GM13977 (cell line): Measurements from ENCODE around the gene TMEM163.

ENCODE experiments used
- DNase-seq: peaks from one replicate; pipeline ENCODE4 v3.0.0; 2012; ENCODE audit warnings: low spot score
- in situ Hi-C: fragments of 300-500 bp; cut with MboI; formaldehyde crosslinking; loops from one replicate; pipeline ENCODE4 v1.12.0; 2022; ENCODE audit warnings: low sequenced_read_pairs, low pct_unique_long_range_greater_than_20kb, mixed read lengths, inconsistent platforms; ENCODE audit not compliant: unreplicated experiment
- TF ChIP-seq, protein P1 (sequence below): IDR thresholded peaks from 2 replicates; pipeline ENCODE4 v1.5.1; 2012; ENCODE audit warnings: mild to moderate bottlenecking, control low read depth; ENCODE audit not compliant: insufficient read depth; ENCODE audit errors: extremely low read depth, missing control alignments

The TMEM163 gene

DNA sequence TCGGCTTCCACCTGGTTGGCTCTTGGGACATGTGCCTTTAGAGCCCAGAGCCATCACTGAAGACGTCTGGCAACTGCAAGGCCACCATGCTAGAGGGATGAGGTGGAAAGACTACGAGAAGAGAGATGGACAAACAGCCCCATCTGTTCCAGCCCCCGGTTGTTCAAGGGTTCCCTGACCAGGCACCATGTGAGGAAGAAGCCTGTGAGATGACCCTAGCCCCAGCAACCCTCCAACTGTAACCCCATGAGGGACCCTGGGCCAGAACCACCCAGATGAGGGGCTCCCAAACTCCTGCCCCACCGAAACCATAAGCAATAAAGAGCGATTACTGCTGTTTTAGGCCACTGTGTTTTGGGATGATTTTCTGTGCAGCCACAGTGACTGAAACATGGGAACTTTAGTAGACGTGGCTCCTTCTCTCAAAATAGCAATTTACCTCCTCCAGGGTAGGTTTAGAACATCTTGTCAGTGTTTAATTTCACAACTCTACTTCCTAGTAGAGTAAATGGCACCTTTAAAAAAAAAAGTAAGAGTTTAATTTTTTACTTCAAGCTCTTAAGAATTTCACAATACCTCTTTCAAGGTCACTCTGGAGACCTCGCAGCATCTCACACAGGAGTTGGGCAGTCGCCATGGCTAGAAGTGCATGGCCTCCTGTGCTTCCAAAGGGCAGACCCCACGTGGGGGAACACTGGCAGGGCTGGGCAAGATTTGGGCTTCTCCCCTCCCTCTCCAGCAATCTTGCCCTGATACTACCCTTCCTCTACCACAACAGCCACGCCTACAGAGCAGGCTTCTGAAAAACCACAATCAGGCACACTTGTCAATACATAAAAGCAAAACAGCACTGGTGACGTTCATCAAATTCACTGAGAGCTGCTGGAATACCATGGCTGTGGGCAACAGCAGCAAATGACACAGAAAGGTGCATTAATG lies 48.8 kb downstream of the TMEM163 start:
- in situ Hi-C loops: no loop called here
- TF ChIP-seq, protein P1, sequence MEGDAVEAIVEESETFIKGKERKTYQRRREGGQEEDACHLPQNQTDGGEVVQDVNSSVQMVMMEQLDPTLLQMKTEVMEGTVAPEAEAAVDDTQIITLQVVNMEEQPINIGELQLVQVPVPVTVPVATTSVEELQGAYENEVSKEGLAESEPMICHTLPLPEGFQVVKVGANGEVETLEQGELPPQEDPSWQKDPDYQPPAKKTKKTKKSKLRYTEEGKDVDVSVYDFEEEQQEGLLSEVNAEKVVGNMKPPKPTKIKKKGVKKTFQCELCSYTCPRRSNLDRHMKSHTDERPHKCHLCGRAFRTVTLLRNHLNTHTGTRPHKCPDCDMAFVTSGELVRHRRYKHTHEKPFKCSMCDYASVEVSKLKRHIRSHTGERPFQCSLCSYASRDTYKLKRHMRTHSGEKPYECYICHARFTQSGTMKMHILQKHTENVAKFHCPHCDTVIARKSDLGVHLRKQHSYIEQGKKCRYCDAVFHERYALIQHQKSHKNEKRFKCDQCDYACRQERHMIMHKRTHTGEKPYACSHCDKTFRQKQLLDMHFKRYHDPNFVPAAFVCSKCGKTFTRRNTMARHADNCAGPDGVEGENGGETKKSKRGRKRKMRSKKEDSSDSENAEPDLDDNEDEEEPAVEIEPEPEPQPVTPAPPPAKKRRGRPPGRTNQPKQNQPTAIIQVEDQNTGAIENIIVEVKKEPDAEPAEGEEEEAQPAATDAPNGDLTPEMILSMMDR: no peak
- no peak for DNase-seq

DNA sequence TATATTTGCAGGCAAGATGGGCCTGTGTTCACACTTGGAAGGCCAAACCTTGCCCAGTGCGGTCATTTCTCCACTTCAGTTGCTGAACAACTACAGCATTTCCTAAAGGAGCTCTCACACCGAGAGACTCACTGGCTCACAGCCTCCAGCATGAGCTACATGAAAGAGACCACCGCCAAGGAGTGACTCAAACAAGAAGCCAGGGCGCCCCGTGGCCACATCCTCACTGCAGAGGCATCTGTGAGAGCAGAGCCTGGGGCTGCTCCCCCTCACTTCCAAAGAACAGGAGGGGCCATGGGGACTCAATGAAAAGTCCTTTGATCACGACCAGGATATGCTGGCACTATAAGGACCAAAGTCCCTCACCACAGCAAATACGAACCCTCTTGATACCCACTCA lies 50.0 kb downstream of the TMEM163 start:
- DNase-seq: no peak
- in situ Hi-C loops: no loop called here

DNA sequence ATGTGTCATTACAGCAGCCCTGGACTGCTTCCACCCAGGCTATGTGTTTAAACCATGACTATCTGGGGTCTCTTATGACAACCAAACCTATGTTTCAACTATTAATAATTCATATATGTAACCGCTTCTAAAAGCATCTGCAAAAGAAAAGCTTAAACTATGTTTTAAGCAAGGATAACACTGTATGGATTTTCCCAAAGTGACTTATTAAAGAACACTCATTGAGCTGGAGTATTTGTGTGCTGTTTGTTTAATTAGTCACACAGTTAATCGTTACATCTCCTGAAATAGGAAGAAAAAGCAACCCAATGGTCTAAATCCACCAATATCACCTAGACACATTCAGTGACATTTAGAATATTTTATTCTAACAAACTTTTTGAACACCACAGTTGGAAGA lies 51.3 kb downstream of the TMEM163 start:
- TF ChIP-seq, protein P1: no peak
- in situ Hi-C loops: no loop called here
- no peak for DNase-seq

More for the DNA sequence above, 50.0 kb downstream of the TMEM163 start:
- TF ChIP-seq, protein P1: no peak

DNA sequence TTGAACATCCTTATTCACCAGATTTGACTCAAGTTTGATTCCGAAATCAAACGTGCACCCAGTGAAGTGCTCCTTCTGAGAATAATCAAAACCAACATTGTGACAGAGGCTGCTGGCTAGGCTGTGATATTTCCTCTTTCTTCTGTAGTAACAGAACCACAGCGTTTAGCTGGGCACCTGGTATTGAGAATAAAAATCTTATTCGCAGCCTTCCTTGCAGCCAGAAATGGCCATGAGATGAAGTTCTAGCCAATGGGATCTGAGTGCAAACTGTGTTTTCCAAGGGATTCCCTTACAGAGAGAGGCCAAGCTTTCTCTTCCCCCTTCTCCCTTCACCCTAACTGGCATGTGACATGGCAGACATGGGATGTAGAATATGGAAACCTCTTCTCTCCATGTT lies 51.7 kb downstream of the TMEM163 start:
- TF ChIP-seq, protein P1: no peak
- DNase-seq: no peak
- in situ Hi-C loops: no loop called here

DNA sequence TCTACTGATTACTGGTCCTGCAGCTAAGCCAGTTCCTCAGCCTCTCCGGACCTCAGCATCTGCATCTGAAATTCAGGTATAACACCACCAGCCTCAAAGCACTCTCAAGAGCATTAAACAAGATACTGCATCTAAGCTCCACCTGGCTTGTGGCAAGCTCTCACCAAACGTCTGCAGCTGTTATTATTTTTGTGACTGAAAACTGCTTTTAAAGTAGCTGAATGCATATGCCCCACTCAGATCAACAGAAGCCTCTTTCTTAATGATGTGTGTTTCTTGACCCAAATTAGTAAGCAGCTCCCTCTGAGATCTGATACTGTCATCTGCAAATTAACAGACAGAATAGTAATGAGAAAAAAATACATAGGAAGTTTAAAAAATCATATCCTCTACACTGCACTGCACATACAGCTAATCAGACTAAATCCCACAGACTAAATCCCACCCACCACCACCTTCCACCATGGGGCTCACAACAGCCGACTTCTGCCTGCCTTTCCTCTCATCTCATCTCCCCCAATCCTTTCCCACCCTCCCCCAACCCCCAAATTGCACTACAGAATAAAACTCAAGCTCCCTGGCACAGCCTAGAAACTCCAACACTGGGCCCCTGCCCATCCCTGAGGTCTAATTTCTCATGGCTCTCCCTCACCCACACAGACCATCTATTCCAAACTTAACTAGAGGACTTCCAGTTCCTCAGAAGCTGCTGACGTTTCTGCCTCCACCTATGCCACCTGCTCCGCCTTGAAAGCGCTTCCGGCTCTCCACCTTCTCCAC lies 52.9 kb downstream of the TMEM163 start:
- TF ChIP-seq, protein P1: no peak
- no peak for DNase-seq
- in situ Hi-C loops: no loop called here
